NCI-H748 (cell line): ENCODE data around the gene IFNGR1.

Source experiments
- DNase-seq: peaks from one replicate; lab custom pipeline; 2025; ENCODE audit not compliant: unreplicated experiment; lab: John Stamatoyannopoulos, UW

IFNGR1 gene

GRCh38 chr6:137156650-137157049, 62.5 kb downstream of the IFNGR1 start:
- DNase-seq: no peak

GRCh38 chr6:137155830-137156229, 63.4 kb downstream of the IFNGR1 start:
- no peak for DNase-seq

GRCh38 chr6:137150072-137150471, 69.1 kb downstream of the IFNGR1 start:
- no peak for DNase-seq

GRCh38 chr6:137149035-137149393, 70.2 kb downstream of the IFNGR1 start:
- DNase-seq: no peak

- no peak for DNase-seq
Measured at GRCh38 chr6:137148306-137149034, 70.7 kb downstream of the IFNGR1 start.
